K562 (cell line): ENCODE measurements around the gene EXTL1. TPM values are rescaled to one million over a fixed set of nuclear protein-coding genes. Genes with fewer than 3 reads are reported as not detected.

Experiments
- ARHGAP35 ChIP-seq: fragments of 450-650 bp; IDR thresholded peaks from 2 replicates; pipeline ENCODE4 v1.6.1; 2018; ENCODE audit not compliant: partially characterized antibody
- CHD4 ChIP-seq: fragments of 200-600 bp; sonication (generic); IDR thresholded peaks from 3 replicates; pipeline ENCODE4 v1.6.1; 2012; ENCODE audit warnings: low read depth, mild to moderate bottlenecking, mixed read lengths, low read length, inconsistent platforms; ENCODE audit not compliant: insufficient read depth, insufficient replicate concordance, poor library complexity, severe bottlenecking
- CTBP1 ChIP-seq: fragments of 450-650 bp; IDR thresholded peaks from 2 replicates; pipeline ENCODE4 v1.6.1; 2016; ENCODE audit warnings: borderline replicate concordance
- E2F5 ChIP-seq: sonication (generic); formaldehyde crosslinking; IDR thresholded peaks from 2 replicates; pipeline ENCODE4 v1.8.0; 2022; ENCODE audit warnings: mild to moderate bottlenecking, missing genetic modification reagents
- HNRNPLL ChIP-seq: fragments of 200-400 bp; formaldehyde crosslinking; IDR thresholded peaks from 2 replicates; pipeline ENCODE4 v1.6.1; 2017; ENCODE audit warnings: low read length, low read depth, mild to moderate bottlenecking; ENCODE audit not compliant: poor library complexity, severe bottlenecking
- KDM4B ChIP-seq, 2 experiments: fragments of 450-650 bp in 1 of 2; sonication (generic) in 1 of 2; IDR thresholded peaks; 2 replicates each; pipeline ENCODE4 v1.6.1; 2016 to 2017; ENCODE audit warnings: borderline replicate concordance in 2 of 2, antibody characterized with exemption in 1 of 2, low read depth in 1 of 2, mild to moderate bottlenecking in 1 of 2
- MTA2 ChIP-seq: fragments of 450-650 bp; IDR thresholded peaks from 2 replicates; pipeline ENCODE4 v1.6.1; 2016; ENCODE audit warnings: low read depth
- PRMT5 ChIP-seq: sonication (generic); formaldehyde crosslinking; IDR thresholded peaks from 2 replicates; pipeline ENCODE4 v1.5.0; 2020; ENCODE audit warnings: missing genetic modification reagents
- RBM25 ChIP-seq: fragments of 200-400 bp; formaldehyde crosslinking; IDR thresholded peaks from 2 replicates; pipeline ENCODE4 v1.6.1; 2018; ENCODE audit warnings: low read length, low read depth, moderate library complexity; ENCODE audit not compliant: severe bottlenecking
- TOE1 ChIP-seq, 2 experiments: fragments of 450-650 bp in 1 of 2; sonication (generic) in 1 of 2; formaldehyde crosslinking in 1 of 2; IDR thresholded peaks; 2 replicates each; pipeline versions ENCODE4 v1.7.1 to v1.8.0; 2016 to 2022; ENCODE audit warnings: borderline replicate concordance in 2 of 2, mild to moderate bottlenecking in 2 of 2, antibody characterized with exemption in 1 of 2, inconsistent platforms in 1 of 2, low read depth in 1 of 2, missing genetic modification reagents in 1 of 2, moderate library complexity in 1 of 2
- U2AF1 ChIP-seq: fragments of 200-400 bp; formaldehyde crosslinking; optimal IDR thresholded peaks from 2 replicates; pipeline ENCODE3; 2017; ENCODE audit warnings: mild to moderate bottlenecking, low read depth, low read length, moderate library complexity
- ZNF57 ChIP-seq: fragments of 450-650 bp; formaldehyde crosslinking; IDR thresholded peaks from 2 replicates; pipeline ENCODE4 v1.4.0; 2020; ENCODE audit warnings: mild to moderate bottlenecking, moderate library complexity
- polyA plus RNA-seq, 8 experiments: library from polyadenylated mRNA; depleted of rRNA in 4 of 8; stranded (reverse) in 5 of 8; unstranded in 3 of 8; fragments of >200 nt; fragmentation: Nextera tagmentation in 2 of 8; fragmentation: Illumina TruSeq in 1 of 8; extraction: Ambion mirVana in 2 of 8; extraction: Trizol in 1 of 8; gene quantifications; 2 replicates each; pipeline versions ENCODE4 v1.2.1 to v1.2.3, GENCODE V29; 2011 to 2014; ENCODE audit warnings: inconsistent platforms in 1 of 8, missing spikeins in 1 of 8
- total RNA-seq, 7 experiments: library from RNA; depleted of rRNA in 6 of 7; stranded (reverse); fragments of >200 nt in 6 of 7; fragmentation: Illumina TruSeq in 2 of 7; extraction: Trizol in 2 of 7; gene quantifications; 2 replicates each; pipeline versions ENCODE4 v1.2.1 to v1.2.3, GENCODE V29; 2011 to 2021; ENCODE audit warnings: low replicate concordance in 1 of 7
- TF ChIP-seq, protein P1 (sequence below): fragments of 250-450 bp; sonication (Bioruptor Pico); IDR thresholded peaks from 2 replicates; pipeline ENCODE4 v1.4.0; 2020; ENCODE audit warnings: mild to moderate bottlenecking, moderate library complexity
- TF ChIP-seq, protein P2 (sequence below): fragments of 450-650 bp; conservative IDR thresholded peaks from 2 replicates; pipeline ENCODE4 v1.6.1; 2016; ENCODE audit warnings: missing genetic modification characterization, low read depth, mild to moderate bottlenecking, control low read depth, missing compliant biosample characterization
- TF ChIP-seq, protein P3 (sequence below), 2 experiments: IDR thresholded peaks; 2 replicates each; pipeline ENCODE4 v1.6.1; 2011; ENCODE audit warnings: borderline replicate concordance in 1 of 2, control low read depth in 1 of 2, low read depth in 1 of 2, low read length in 1 of 2, mild to moderate bottlenecking in 1 of 2, mixed read lengths in 1 of 2, moderate library complexity in 1 of 2; ENCODE audit not compliant: insufficient read depth in 1 of 2, insufficient read length in 1 of 2, poor library complexity in 1 of 2, severe bottlenecking in 1 of 2; ENCODE audit errors: extremely low read depth in 1 of 2

Gene EXTL1
- total and polyA plus RNA-seq, 9 of the 15 experiments (the other 6 are each of a cell fraction or from before 2014, with no cell fraction given): 0.04 to 0.23 (median 0.08) TPM; not detected in 3

GRCh38 chr1:25997828-25998761 lies 23.5 kb upstream of the EXTL1 start, which contains the start of gene PAFAH2 (continued):
- TF ChIP-seq KDM4B (IDR thresholded peaks at IDR 0.05; ENCODE audit: borderline replicate concordance in 2 of 2, low read depth in 1 of 2) (peak in 1 of 2 experiments; percentile 82; a peak in 1 of 4 replicates), RBM25 (no peak), ZNF57 (CRISPR knock-in tag) (no peak), E2F5 (CRISPR knock-in tag) (peak; percentile 91; the same call in 1 of the 2 replicates), CTBP1 (peak; percentile 98), CHD4 (no peak), PRMT5 (CRISPR knock-in tag) (no peak), ARHGAP35 (peak; percentile 56), HNRNPLL (no peak), U2AF1 (no peak), TOE1 (IDR thresholded peaks at IDR 0.05; ENCODE audit: borderline replicate concordance) (peak; percentile 89), TOE1 (CRISPR knock-in tag; IDR thresholded peaks at IDR 0.05; ENCODE audit: borderline replicate concordance, low read depth) (peak; percentile 97), MTA2 (peak; percentile 58)
- TF ChIP-seq, protein P1, sequence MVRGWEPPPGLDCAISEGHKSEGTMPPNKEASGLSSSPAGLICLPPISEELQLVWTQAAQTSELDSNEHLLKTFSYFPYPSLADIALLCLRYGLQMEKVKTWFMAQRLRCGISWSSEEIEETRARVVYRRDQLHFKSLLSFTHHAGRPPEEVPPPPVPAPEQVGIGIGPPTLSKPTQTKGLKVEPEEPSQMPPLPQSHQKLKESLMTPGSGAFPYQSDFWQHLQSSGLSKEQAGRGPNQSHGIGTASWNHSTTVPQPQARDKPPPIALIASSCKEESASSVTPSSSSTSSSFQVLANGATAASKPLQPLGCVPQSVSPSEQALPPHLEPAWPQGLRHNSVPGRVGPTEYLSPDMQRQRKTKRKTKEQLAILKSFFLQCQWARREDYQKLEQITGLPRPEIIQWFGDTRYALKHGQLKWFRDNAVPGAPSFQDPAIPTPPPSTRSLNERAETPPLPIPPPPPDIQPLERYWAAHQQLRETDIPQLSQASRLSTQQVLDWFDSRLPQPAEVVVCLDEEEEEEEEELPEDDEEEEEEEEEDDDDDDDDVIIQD (CRISPR knock-in tag): no peak
- TF ChIP-seq, protein P2, sequence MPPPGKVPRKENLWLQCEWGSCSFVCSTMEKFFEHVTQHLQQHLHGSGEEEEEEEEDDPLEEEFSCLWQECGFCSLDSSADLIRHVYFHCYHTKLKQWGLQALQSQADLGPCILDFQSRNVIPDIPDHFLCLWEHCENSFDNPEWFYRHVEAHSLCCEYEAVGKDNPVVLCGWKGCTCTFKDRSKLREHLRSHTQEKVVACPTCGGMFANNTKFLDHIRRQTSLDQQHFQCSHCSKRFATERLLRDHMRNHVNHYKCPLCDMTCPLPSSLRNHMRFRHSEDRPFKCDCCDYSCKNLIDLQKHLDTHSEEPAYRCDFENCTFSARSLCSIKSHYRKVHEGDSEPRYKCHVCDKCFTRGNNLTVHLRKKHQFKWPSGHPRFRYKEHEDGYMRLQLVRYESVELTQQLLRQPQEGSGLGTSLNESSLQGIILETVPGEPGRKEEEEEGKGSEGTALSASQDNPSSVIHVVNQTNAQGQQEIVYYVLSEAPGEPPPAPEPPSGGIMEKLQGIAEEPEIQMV (tag): peak; percentile 54; the same call in 1 of the 2 replicates
- TF ChIP-seq, protein P3, sequence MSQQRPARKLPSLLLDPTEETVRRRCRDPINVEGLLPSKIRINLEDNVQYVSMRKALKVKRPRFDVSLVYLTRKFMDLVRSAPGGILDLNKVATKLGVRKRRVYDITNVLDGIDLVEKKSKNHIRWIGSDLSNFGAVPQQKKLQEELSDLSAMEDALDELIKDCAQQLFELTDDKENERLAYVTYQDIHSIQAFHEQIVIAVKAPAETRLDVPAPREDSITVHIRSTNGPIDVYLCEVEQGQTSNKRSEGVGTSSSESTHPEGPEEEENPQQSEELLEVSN (IDR thresholded peaks at IDR 0.05; ENCODE audit: borderline replicate concordance in 1 of 2, extremely low read depth in 1 of 2, insufficient read depth in 1 of 2, insufficient read length in 1 of 2, low read depth in 1 of 2, low read length in 1 of 2, poor library complexity in 1 of 2, severe bottlenecking in 1 of 2): peak; percentile 73 to 74
